Left hindlimb (tissue), 1 donor: ENCODE results near the gene TGM5.
"Not testable (repeated sequence)": the region's sequence is repeated elsewhere in the genome, so short reads cannot be mapped to it uniquely, and the experiment has no call there.

Experiments
- DNase-seq: peaks from one replicate; pipeline ENCODE4 v3.0.0-alpha.2; 2018

Gene TGM5

DNA sequence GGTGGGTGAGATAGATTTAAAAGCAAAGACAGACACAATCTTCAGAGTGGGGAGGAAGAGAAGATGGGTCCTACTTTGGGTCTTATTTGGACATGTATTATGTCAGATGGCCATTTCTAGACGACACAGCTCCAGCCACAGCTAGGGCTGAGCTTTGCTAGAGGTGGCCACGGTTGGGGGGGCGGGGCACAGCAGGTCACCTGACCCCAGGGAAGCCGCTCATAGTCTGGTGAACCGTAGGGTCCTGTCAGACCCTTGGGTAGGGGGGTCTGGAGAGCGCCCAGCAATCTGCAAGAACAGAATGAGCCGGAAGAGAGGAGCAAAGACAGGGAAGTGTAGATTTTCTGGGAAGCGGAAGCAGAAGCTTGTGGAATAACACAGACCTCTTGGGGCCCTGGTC lies 52.6 kb downstream of the TGM5 start:
- DNase-seq: no peak

DNA sequence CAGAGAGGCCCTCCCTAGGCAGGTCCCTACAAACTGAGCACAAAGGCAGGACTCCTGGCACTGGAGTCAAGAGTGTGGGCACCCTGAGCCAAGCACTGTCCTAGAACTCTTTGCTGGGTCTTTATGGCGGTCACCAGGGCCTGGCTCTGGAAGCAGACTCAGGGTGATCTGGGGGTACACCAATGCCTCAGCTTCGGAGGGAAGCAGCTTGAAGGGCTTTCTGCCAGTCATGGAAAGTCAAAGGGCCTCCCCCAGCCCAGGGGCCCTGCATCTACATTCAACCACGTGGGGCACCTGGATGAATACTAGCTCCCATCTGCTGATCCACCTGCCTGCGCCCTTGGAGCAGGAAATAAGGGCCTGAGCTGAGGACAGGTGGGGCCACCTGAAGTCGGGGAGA lies 53.3 kb downstream of the TGM5 start:
- no peak for DNase-seq

DNA sequence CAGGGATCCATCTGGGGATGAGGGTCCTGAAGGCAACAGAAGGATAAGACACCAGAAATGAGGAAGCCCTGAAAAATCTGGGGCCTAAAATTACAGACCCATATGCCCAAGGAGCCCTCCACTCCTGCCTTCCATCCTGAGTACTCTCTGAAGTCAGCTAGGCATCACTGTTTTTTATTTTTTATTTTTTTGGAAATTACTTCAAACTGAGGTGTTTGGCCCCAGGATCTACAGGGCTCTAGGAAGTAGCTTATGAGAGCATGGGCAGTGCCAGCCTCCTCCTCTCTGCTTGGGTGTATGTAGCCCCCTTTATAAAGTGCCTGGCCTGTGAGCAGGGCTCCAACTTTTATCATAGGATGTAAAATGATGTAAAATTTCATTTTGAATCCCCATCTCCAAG lies 53.8 kb downstream of the TGM5 start:
- DNase-seq: no peak

DNA sequence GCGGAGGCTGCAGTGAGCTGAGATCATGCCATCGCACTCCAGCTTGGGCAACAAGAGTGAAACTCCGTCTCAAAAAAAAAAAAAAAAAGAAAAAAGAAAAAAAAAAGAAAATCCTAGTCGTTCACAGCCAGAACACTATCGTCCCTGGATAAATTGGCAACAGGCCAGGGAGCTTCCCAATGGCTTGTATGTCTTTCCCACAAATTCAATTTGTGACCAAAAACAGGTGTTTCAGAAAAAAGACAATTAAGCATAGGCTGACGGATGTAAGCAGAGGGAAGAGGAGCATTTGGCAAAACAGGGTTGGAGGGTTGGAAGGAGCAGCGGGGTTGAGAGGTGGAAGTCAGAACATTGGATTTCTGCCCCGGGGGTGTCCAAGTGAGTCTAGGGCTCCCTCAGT lies 54.4 kb downstream of the TGM5 start:
- no peak for DNase-seq

DNA sequence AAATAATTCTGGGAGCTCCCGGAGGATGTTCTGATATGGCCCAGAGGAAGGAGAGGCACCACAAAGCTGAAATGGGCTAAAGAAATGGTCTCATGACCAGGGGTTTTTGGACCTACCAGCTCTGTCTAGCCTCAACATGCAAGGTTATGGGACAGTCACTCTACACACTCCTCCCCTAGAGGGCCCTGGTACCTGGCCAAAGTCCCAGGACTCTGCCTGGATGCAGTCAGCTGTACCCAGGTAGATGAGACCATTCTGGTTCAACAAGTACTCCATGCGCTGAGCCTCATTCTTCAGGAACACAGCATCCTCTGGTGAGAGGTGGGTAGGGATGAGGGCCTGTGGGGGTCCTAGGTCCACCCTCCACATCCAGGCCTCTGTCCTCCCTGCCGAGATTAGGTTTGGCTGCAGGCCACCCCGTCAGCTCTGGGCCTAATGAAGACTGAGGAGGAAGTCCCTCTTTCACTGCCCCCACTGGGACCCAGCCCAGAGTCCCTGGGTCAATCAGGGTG lies 55.4 kb downstream of the TGM5 start:
- DNase-seq: no peak

DNA sequence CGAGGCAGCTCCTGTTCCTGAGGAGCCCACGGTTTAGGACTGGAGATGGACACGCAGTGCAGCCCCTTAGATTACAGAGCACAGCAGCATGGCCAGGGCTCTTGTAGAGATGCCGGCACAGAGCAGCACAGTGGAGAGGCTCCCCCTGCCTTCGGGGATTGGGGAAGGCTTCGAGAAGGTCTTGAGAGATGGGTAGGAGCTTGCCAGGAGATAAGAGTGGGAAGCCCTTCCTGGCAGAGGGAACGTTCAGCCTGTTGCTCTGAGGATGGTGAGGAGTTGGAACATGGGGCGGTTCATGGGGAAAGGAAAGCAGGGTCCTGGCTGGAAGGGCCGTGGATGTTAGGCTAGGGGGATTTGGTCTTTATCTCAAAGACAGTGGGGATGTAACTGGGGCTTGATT lies 55.9 kb downstream of the TGM5 start:
- DNase-seq: no peak

DNA sequence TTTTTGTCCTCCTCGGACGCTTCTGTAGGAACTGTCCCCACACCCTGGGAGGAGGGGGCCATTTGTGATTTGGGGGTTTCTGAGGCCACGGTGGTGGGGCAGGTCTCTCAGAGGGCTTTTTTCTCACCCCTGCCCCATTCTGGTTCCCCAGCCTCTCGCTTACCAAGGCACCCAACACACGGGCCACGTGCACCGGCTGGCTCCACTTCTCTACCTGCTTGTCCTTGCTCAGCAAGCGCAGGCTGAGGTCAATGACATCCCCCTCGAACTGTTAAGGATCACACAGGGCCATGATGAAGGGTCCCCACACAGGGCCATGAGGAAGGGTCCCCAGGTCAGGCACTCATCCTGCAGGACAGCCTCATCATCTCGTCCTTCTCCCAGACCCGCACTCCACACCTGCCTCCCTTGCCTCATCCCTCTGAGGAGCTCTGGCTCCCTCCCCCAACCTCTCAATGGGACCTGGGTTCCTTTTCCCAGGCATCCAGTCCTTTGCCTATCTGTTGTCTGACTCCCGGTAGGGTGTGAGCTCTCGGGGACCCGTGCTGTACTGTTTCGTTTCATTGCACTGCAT lies 56.5 kb downstream of the TGM5 start:
- DNase-seq: no peak

DNA sequence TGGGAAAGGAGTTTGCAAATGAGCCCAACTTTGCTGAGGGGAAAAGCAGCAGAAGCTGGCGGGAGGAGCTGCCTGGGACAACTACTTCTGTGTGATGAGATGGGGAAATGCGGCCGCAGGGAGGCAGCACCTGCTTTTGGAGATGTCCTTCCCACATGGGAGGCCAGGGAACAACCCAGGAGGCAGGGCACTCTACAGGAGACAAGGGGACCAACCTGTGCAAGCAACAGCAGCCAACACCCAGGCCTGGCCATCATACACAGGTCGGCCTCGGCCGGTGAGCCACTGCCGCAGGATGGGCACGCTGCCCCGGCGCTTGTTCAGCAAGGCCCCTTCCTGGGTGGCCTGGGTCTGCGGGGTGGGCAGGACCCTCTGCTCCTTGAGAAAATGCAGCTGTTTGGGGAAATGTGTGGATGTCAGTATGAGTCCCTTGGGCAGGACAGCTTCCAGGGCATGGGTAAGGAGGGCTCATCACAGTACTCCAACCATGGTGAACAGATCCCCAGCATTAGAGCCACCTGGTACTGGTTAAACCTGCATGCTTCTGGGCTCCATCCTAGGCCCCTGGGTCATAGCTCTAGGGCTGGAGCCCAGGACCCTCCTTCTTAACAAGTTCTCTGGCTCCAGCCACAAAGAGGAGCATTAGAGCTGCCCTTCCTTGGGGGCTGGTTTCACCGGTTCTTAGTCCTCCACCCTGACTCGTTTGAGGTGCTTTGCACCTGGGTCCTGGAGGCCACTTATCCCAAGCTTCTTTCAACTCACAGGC lies 57.5 kb downstream of the TGM5 start:
- DNase-seq: no peak

DNA sequence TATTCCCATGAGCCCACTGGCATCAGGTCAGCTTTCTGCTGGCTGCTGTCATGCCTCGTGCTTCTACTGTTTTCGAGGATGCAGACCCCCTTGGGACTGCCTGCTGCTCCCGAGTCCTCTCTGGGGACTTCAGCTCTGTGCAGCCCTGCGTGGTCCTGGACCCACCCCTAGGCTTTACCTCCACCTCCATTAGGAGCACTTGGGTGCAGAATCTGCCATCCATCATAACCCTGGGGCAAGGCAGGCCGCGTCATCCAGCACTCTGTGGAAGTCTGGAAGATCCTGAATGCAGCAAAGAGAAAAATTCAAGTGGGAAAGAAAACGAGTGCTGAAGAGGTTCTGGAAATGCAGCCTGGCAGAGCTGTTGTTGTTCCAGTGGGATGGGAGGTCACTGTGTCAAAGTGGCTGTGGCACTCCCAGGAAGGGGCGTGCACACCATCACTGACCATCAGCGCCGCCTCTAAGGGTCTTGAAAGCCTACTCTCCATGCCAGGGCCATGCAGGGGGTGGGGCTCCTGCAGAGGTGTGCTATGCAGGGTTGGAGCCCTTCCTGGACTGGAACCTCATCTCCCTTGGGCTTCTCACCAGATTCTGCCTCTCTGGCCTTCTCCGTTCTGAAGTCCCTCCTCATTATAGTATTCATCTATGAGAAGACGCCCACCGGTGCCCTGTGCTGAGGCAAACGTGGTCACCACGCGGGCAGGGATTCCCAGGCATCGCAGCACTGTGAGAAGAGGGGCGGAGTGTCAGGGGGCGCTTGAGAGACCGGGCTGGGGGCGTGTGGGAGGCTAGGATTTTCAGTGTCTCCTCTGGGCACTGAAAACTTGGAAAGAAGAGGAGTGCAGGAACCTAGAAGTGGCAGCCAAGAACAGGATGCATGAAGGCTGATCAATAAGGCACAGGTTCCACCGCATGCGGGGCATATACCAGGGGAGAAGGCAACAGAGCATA lies 58.4 kb downstream of the TGM5 start:
- no peak for DNase-seq

DNA sequence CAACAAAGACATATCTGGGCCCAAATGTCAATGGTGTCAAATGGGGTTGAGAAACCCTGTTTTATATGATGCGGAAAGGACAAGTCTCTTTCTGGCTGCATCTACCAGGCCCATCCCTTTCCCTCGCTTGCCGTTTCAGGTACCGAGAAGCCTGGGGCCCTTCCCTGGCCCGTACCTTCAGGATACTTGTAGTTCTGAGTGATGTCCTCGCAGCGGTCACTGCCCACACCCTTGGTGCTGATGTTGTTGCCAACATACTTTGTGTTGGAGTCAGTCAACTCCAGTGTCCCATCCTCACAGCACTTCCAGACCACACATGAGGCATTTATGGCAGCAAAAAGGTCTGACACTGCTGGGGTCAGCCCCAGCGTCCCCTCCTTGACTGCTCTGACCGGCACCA lies 59.7 kb downstream of the TGM5 start:
- DNase-seq: no peak

DNA sequence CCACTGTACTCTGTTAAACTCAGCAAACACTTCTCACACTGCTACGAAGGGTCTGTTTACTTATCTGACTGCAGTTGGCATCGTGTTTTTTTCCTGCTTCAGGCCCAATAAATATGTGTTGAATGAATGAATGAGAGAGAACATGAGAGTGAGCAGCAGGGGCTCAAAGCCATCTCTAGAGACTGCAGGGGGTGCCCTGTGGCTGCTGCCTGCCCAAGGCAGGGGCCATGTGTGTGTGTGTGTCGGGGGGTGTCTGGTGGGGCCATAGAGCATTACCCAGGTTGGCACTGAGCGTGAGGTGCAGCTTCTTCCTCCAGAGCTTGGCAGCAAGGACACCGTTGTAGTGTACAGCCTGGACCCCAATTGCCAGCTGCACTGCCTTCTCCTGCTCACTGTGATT lies 60.7 kb downstream of the TGM5 start:
- no peak for DNase-seq

DNA sequence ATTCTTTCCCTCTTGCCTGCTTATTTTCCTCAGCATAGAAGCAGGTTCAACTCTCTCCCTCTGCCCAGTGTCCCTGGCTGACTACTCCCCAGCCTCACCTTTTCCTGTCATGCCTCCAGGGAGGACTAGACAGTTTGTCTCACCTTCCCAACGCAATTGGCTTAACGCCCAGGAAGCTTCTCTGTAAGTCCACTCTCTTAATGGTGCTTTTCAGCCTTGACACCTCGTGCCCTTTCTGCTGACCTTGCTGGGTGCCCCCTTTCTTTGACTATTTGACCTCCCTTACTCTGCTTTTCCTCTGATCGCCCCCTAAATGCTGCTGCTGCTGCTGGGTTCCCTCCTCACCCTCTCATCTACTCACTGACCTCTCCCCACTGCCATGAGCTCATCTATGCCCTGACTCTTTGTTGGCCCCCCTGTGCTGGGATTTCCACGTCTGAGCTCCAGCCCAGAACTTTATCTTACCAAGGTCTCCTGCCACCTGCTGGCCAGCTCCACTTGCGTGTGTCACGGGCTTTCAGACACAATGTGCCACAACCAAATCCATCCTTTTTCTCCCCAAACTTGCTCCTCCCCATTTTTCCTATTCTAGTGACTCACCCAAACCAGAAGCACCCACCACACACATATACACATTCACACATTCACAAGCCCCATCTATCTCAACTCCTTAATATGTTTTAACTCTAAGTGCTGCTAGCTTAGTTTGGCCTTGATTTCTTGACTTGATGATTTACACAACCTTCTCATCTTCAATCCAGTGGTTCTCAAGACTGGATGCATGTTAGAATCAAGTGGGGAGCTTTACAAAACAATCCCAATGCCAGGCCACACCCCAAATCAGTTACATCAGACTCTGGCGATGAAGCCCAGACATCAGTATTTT lies 62.5 kb downstream of the TGM5 start:
- no peak for DNase-seq

DNA sequence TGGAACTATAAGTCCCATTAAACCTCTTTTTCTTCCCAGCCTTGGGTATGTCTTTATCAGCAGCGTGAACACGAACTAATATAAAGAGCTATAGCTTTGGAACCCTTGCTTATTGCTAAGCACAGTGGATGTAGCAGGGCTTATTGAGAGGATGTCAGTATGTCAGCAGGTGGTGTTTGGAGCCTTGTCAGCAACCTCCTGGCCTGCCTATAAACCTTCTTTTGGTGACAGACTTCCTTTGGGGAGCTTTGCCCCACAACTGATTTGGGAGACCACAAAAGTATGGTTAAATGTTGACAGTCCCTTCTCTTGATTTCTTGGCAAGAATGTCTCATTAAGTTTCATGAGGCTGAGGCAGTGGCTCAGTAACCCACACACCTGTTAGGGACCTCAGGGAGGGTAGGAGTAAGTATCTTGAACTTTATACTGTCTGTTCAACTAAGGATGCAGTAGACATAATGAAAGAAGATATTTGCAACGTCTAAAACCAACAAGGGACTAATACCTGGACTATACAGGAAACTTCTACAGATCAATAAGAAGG lies 66.7 kb downstream of the TGM5 start:
- no peak for DNase-seq

DNA sequence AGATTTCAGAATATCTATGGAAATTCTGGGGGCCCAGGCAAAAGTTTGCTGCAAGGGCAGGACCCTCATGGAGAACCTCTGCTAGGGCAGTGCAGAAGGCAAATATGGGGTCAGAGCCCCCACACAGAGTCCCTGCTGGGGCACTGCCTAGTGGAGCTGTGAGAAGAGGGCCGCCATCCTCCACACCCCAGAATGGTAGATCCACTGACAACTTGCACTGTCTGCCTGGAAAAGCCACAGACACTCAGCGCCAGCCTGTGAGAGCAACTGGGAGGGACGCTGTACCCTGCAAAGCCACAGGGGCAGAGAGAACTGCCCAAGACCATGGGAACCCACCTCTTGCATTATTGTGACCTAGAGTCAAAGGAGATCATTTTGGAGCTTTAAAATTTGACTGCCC lies 67.7 kb downstream of the TGM5 start:
- DNase-seq: no peak

DNA sequence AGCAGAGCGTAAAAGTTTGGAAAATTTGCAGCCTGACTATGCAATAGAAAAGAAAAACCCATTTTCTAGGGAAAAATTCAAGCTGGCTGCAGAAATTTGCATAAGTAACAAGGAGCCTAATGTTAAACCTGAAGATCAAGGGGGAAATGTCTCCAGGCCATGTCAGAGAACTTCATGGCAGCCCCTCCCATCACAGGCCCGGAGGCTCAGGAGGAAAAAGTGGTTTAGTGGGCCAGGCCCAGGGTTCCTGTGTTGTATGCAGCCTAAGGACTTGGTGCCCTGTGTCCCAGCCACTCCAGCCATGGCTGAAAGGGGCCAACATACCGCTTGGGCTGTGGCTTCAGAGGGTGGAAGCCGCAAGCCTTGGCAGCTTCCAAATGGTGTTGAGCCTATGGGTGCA lies 68.2 kb downstream of the TGM5 start:
- DNase-seq: not testable (repeated sequence)

DNA sequence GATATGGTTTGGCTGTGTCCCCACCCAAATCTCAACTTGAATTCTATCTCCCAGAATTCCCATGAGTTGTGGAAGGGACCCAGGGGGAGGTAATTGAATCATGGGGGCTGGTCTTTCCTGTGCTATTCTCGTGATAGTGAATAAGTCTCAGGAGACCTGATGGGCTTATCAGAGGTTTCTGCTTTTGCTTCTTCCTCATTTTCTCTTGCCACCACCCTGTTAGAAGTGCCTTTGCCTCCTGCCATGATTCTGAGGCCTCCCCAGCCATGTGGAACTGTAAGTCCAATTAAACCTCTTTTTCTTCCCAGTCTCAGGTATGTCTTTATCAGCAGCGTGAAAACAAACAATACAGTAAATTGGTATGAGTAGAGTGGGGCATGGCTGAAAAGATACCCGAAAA lies 69.0 kb downstream of the TGM5 start:
- not testable (repeated sequence) for DNase-seq

DNA sequence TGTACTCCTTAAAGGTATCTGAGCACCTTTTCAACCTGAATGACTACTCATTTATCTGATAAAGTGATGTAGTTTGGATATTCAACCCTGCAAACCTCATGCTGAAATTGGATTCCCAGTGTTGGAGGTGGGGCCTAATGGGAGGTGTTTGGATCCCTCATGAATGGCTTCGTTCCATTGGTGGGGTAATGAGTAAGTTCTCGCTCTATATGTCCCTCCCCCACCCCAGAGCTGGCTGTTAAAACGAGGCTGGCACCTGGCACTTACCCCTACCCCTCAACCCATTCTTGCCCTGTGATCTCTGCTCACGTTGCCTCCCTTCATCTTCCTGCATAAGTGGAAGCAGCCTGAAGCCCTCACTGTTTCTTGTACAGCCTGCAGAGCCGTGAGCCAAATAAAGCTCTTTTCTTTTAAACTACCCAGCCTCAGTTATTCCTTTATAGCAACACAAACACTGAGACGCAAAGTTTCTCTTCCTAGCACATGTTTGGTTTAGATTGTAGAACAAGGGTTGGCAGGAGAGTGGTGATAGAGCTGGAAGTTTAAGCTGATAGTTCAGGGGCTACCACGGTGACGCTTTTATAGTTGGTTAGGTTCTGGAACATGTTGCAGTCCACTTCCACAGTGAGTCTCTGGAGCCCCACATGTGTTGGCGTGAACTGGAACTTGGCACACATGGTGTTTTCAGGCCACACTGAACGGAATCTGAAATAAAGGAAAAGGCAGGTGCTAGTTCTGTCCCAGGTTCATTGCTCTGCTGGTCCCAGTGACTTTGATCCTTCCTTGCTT lies 69.8 kb downstream of the TGM5 start:
- no peak for DNase-seq

DNA sequence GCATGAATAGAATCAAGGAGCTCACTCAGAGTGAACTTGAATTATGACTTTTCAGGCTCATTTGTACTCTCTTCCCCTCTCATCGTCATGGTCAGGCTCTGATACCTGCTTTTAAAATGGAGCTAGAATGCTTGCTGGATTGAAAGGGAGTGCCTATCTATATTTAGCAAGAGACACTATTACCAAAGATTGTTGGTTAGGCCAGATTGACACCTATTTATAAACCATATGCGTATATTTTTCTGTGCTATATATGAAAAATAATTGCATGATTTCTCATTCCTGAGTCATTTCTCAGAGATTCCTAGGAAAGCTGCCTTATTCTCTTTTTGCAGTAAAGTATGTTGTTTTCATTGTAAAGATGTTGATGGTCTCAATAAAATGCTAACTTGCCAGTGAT lies 71.9 kb downstream of the TGM5 start:
- DNase-seq: no peak

DNA sequence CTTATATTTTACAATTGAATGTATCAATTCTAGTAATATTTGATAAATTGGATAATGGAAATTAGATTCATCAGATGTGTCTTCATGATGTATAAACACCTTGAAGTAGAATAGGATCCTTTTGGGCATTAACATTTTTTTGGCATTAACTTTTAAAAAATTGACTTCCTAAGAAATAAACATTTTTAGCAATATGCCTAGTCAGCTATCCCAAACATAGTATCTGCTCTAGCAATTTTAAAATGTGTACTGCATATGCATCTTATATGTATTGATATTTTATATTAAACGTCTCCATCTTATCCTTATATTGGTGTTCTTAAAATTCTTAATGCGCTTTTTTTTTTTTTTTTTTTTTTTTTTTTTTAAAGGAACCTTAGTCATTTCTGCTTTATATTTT lies 73.0 kb downstream of the TGM5 start:
- no peak for DNase-seq

DNA sequence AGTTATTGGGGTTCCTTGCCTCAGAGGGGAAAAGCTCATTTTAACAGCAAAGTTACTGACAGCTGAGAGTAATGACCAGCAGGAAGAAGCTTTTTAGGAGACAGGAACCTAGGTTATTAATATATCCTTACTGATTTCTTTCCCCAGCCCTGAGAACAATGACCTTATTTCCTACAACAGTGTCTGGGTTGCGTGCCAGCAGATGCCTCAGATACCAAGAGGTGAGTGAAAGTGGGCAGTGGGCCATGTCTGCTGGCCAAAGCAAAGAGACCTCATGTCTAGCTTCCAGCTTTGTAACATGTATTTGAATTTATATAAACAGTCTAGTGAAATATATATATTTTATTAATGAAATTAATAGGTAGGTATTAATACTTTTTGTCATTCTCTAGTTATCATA lies 76.5 kb downstream of the TGM5 start:
- DNase-seq: no peak

DNA sequence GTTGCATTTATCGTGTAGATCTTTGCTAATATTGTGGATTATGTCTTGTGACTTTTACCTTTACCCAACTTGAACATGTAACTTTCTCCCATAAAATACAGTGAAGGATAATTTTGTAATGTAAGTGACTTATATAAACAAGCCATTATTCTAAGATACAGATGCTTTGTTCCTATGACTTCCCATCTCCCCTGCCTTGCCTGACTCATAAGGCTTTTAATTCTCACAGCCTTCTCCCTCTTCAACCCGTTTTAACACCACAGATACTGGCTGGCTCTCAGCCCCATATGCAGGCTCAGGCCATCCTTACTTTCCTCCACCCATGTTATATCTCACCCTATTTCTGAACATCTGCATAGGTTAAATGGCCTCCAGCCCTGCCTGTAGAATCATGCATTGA lies 77.4 kb downstream of the TGM5 start:
- no peak for DNase-seq
